Measurements from ENCODE around the gene ZNF142.

- no peak for TF ChIP-seq CTCF (IDR thresholded peaks at IDR 0.05)
- no peak for TF ChIP-seq POLR2A (IDR thresholded peaks at IDR 0.05)
Observed at GRCh38 chr2:218631837-218632236, 27.6 kb downstream of the ZNF142 start.
